MM.1S (cell line): ENCODE data around the gene PHB1.

Experiments used
- DNase-seq: peaks from one replicate; pipeline ENCODE4 v3.0.0-alpha.2; 2015
- H2AFZ ChIP-seq: fragments of 300-600 bp; sonication (generic); 2 replicates; pipeline ENCODE4 v1.6.0; 2016; ENCODE audit warnings: antibody characterized with exemption, low read length
- H3F3A ChIP-seq: fragments of 300-600 bp; sonication (generic); 2 replicates; pipeline ENCODE4 v1.6.1; 2016; ENCODE audit warnings: mild to moderate bottlenecking, antibody characterized with exemption, low read length, moderate library complexity, mixed read lengths; ENCODE audit not compliant: insufficient read depth
- H3K27ac ChIP-seq: fragments of 300-600 bp; sonication (generic); 2 replicates; pipeline ENCODE4 v1.5.1; 2016; ENCODE audit warnings: mild to moderate bottlenecking, low read length
- H3K27me3 ChIP-seq: fragments of 300-600 bp; sonication (generic); replicated peaks from 2 replicates; pipeline ENCODE4 v1.6.0; 2016; ENCODE audit warnings: low read length; ENCODE audit not compliant: insufficient read depth
- H3K36me3 ChIP-seq: fragments of 300-600 bp; sonication (generic); replicated peaks from 2 replicates; pipeline ENCODE4 v1.6.1; 2016; ENCODE audit warnings: mild to moderate bottlenecking, low read length, mixed read lengths; ENCODE audit not compliant: insufficient read depth
- H3K4me1 ChIP-seq: fragments of 300-600 bp; sonication (generic); 2 replicates; pipeline ENCODE4 v1.6.1; 2016; ENCODE audit warnings: low read length, mixed read lengths
- H3K4me2 ChIP-seq: fragments of 300-600 bp; sonication (generic); 2 replicates; pipeline ENCODE4 v1.6.0; 2016; ENCODE audit warnings: low read depth, low read length
- H3K4me3 ChIP-seq: fragments of 300-600 bp; sonication (generic); 2 replicates; pipeline ENCODE4 v1.5.1; 2016; ENCODE audit warnings: low read length, mixed read lengths
- H3K79me2 ChIP-seq: fragments of 300-600 bp; sonication (generic); 2 replicates; pipeline ENCODE4 v1.6.1; 2016; ENCODE audit warnings: mixed run types, low read length, mixed read lengths
- H3K9ac ChIP-seq: fragments of 300-600 bp; sonication (generic); 2 replicates; pipeline ENCODE4 v1.6.1; 2016; ENCODE audit warnings: low read length, mixed read lengths
- H3K9me2 ChIP-seq: fragments of 300-600 bp; sonication (generic); replicated peaks from 2 replicates; pipeline ENCODE4 v1.6.1; 2016; ENCODE audit warnings: mild to moderate bottlenecking, low read length, mixed read lengths; ENCODE audit not compliant: insufficient read depth
- H3K9me3 ChIP-seq: fragments of 300-600 bp; sonication (generic); replicated peaks from 2 replicates; pipeline ENCODE4 v1.6.1; 2016; ENCODE audit warnings: mild to moderate bottlenecking, low read length, mixed read lengths; ENCODE audit not compliant: insufficient read depth
- H4K20me1 ChIP-seq: fragments of 300-600 bp; sonication (generic); 2 replicates; pipeline ENCODE4 v1.6.1; 2016; ENCODE audit warnings: mild to moderate bottlenecking, low read length, moderate library complexity, mixed read lengths; ENCODE audit not compliant: insufficient read depth
- CTCF ChIP-seq: fragments of 300-600 bp; sonication (generic); IDR thresholded peaks from 2 replicates; pipeline ENCODE4 v1.5.1; 2016; ENCODE audit warnings: antibody characterized with exemption, low read length, mixed read lengths
- EZH2 ChIP-seq: fragments of 300-600 bp; sonication (generic); optimal IDR thresholded peaks from 2 replicates; pipeline ENCODE3; 2017; ENCODE audit warnings: low read depth, mild to moderate bottlenecking, antibody characterized with exemption, low read length, mixed read lengths
- EZH2phosphoT487 ChIP-seq: fragments of 300-600 bp; sonication (generic); IDR thresholded peaks from 2 replicates; pipeline ENCODE4 v1.6.1; 2018; ENCODE audit warnings: antibody characterized with exemption, low read length

The PHB1 gene

GRCh38 chr17:49456183-49456965, 41.7 kb upstream of the PHB1 start:
- Histone ChIP-seq H3K27ac (no peak overlapping the region), H3K4me1 (no peaks in the 10 kb centered on the region), H3K4me3 (no peak overlapping the region), H4K20me1 (no peaks in the 10 kb centered on the region), H3K27me3 (peaks cover 100% of the 10 kb centered on the region), H3K9ac (no peak overlapping the region), H3F3A (no peaks in the 10 kb centered on the region), H3K79me2 (no peaks in the 10 kb centered on the region), H3K9me2 (no peaks in the 10 kb centered on the region), H2AFZ (no peak overlapping the region), H3K4me2 (no peak overlapping the region), H3K36me3 (no peaks in the 10 kb centered on the region), H3K9me3 (no peaks in the 10 kb centered on the region)
- no peak for DNase-seq
- TF ChIP-seq CTCF (no peak), EZH2phosphoT487 (no peak), EZH2 (no peak)

- no peaks in the 10 kb centered on the region for H3K9me2 ChIP-seq
- H3K4me1 ChIP-seq: no peaks in the 10 kb centered on the region
- H3F3A ChIP-seq: no peaks in the 10 kb centered on the region
- no peaks in the 10 kb centered on the region for H3K36me3 ChIP-seq
- no peak overlapping the region for H3K9ac ChIP-seq
- H3K9me3 ChIP-seq: no peaks in the 10 kb centered on the region
- H3K4me3 ChIP-seq: no peak overlapping the region
- no peaks in the 10 kb centered on the region for H3K79me2 ChIP-seq
- no peak for DNase-seq
- no peak overlapping the region for H3K27ac ChIP-seq
- H4K20me1 ChIP-seq: no peaks in the 10 kb centered on the region
- H3K4me2 ChIP-seq: no peak overlapping the region
- peaks cover 99% of the 10 kb centered on the region for H3K27me3 ChIP-seq
- TF ChIP-seq CTCF (no peak), EZH2phosphoT487 (no peak), EZH2 (no peak)
- no peak overlapping the region for H2AFZ ChIP-seq
Measured at GRCh38 chr17:49455272-49455861, 40.7 kb upstream of the PHB1 start.

GRCh38 chr17:49454050-49454449, 39.4 kb upstream of the PHB1 start:
- H3K4me2 ChIP-seq: no peak overlapping the region
- H3K4me3 ChIP-seq: no peak overlapping the region
- no peaks in the 10 kb centered on the region for H3K9me3 ChIP-seq
- no peak overlapping the region for H2AFZ ChIP-seq
- peaks cover 96% of the 10 kb centered on the region for H3K27me3 ChIP-seq
- no peaks in the 10 kb centered on the region for H3K4me1 ChIP-seq
- no peak for TF ChIP-seq EZH2phosphoT487
- no peak overlapping the region for H3K9ac ChIP-seq
- DNase-seq: no peak
- no peak overlapping the region for H3K27ac ChIP-seq
- H3K79me2 ChIP-seq: no peaks in the 10 kb centered on the region
- H3K36me3 ChIP-seq: no peaks in the 10 kb centered on the region
- no peaks in the 10 kb centered on the region for H3K9me2 ChIP-seq
- H4K20me1 ChIP-seq: no peaks in the 10 kb centered on the region
- no peaks in the 10 kb centered on the region for H3F3A ChIP-seq

- no peaks in the 10 kb centered on the region for H3K4me1 ChIP-seq
- H3K79me2 ChIP-seq: no peaks in the 10 kb centered on the region
- H3K4me2 ChIP-seq: no peak overlapping the region
- H3K9ac ChIP-seq: no peak overlapping the region
- H3K27ac ChIP-seq: no peak overlapping the region
- H3K9me2 ChIP-seq: no peaks in the 10 kb centered on the region
- TF ChIP-seq EZH2phosphoT487 (no peak), CTCF (no peak)
- H3K36me3 ChIP-seq: no peaks in the 10 kb centered on the region
- no peaks in the 10 kb centered on the region for H3K9me3 ChIP-seq
- H3F3A ChIP-seq: no peaks in the 10 kb centered on the region
- no peak overlapping the region for H3K4me3 ChIP-seq
- H2AFZ ChIP-seq: no peak overlapping the region
- H4K20me1 ChIP-seq: no peaks in the 10 kb centered on the region
- peaks cover 96% of the 10 kb centered on the region for H3K27me3 ChIP-seq
- DNase-seq: no peak
Measured at GRCh38 chr17:49452661-49453060, 38.0 kb upstream of the PHB1 start.
